GM12874 (cell line): ENCODE measurements around the gene RBMS3.

Experiments used
- CTCF ChIP-seq: IDR thresholded peaks from 2 replicates; pipeline ENCODE4 v1.5.1; 2011; ENCODE audit warnings: low read depth, mild to moderate bottlenecking, control low read depth, low read length, moderate library complexity; ENCODE audit not compliant: insufficient read depth

RBMS3 gene

DNA sequence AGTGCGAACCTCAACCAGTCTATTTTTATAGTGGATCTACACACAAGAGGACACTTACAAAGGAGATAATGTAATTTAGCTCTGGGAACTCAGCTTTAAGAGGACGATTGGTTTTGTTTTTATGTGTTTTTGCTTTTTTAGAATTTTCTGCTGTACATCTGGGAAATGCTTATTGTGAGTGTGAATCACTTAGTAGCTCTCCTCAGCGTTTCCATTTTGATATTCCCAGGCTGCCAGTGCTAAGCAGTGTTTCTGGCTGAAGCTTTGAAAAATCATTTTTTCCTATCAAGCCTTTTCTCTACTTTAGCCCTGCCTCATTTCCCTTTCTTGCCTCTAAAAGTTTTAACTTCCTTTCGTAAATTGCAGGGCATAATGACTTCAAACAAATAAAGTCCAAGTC is 117.9 kb downstream of the RBMS3 start:
- no peak for TF ChIP-seq CTCF

DNA sequence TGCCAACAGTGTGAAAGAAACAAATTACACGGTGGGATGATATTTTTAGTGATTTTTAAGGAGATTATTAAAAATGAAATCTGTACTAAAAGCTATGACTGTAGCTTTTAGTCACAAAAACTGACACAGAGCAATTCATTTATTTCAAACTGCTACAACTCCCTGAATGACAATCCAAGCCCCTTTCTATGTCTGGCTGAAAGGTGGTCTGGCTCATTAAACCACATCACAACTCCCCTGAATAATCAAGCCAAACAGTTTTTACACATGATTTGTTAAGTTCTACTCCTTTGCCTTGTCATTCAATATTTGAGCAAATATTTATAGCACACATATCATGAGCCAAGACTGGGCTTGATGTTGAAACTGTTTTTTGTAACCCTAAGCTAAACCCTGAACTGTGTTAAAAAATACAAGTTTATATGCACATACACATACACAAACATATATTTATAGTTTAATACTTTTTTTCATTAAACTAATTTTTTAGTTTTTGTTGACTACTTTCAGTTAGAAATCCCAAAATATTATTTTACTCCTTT is 125.5 kb downstream of the RBMS3 start:
- TF ChIP-seq CTCF = no peak

GRCh38 chr3:29408676-29409075 is 127.8 kb downstream of the RBMS3 start:
- TF ChIP-seq CTCF = no peak

DNA sequence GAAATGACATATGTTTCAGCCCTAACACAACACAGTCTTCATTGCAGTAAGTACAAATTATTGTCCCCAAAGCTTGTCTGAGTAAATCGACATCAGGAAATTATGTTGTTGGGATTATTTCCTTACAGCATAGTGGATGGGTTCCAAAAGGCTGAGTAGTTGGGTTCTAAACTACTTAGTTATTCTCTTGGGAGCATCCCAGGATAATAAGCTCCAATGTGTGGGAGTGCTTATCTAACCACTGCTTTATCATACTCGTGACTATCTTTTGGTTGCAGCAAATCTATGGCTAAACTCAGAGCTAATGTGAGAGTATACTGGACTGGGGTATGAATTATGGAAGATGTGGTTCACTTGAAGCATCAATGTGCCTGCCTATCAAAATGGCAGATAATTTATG is 128.5 kb downstream of the RBMS3 start:
- TF ChIP-seq CTCF = no peak

GRCh38 chr3:29410220-29410619 is 129.3 kb downstream of the RBMS3 start:
- no peak for TF ChIP-seq CTCF

- no peak for TF ChIP-seq CTCF
Observed at GRCh38 chr3:29410660-29411405, 130.0 kb downstream of the RBMS3 start.

- TF ChIP-seq CTCF = no peak
Observed at GRCh38 chr3:29412110-29412509, 131.2 kb downstream of the RBMS3 start.
